CD4-positive, CD25-positive, alpha-beta regulatory T cell (primary cell): Measurements from ENCODE around the gene GALR3. TPM values are rescaled to one million over a fixed set of nuclear protein-coding genes. Genes with fewer than 3 reads are reported as not detected.
"Not testable (repeated sequence)": the region's sequence is repeated elsewhere in the genome, so short reads cannot be mapped to it uniquely, and the experiment has no call there.

Source experiments
- ATAC-seq, 2 donors: fragments of 150-1000 bp; cut with Tn5 transposase; one replicate each; pipeline ENCODE4 v1.10.0; 2021; ENCODE audit warnings: low read depth in 2 of 2, moderate number of reproducible peaks in 2 of 2, moderate library complexity in 1 of 2
- DNase-seq, 3 donors: peaks; one replicate each; pipeline versions ENCODE4 v3.0.0 to v3.0.0-alpha.2; 2012 to 2022; ENCODE audit warnings: mixed read lengths in 1 of 3
- H3K27ac ChIP-seq: one replicate; pipeline ENCODE4 v1.7.0; 2013; ENCODE audit warnings: mild to moderate bottlenecking, low read length; ENCODE audit not compliant: insufficient read depth, poor library complexity, severe bottlenecking
- H3K27me3 ChIP-seq: one replicate; pipeline ENCODE4 v1.7.0; 2013; ENCODE audit warnings: low read length; ENCODE audit not compliant: control insufficient read depth, insufficient read depth
- H3K36me3 ChIP-seq: one replicate; pipeline ENCODE4 v1.7.0; 2013; ENCODE audit warnings: mild to moderate bottlenecking, low read length, moderate library complexity; ENCODE audit not compliant: control insufficient read depth, insufficient read depth
- H3K4me1 ChIP-seq: 2 replicates; pipeline ENCODE4 v1.7.0; 2013; ENCODE audit warnings: mild to moderate bottlenecking, low read length; ENCODE audit not compliant: insufficient read depth, control insufficient read depth, poor library complexity, severe bottlenecking
- H3K4me3 ChIP-seq: one replicate; pipeline ENCODE4 v1.7.0; 2013; ENCODE audit warnings: low read depth, mild to moderate bottlenecking, low read length, moderate library complexity
- H3K9me3 ChIP-seq, 2 experiments: 1 replicate in 1 of 2; 2 replicates in 1 of 2; pipeline ENCODE4 v1.7.0; 2013; ENCODE audit warnings: low read length in 2 of 2, mild to moderate bottlenecking in 1 of 2, moderate library complexity in 1 of 2; ENCODE audit not compliant: control insufficient read depth in 2 of 2
- H3K27ac Mint-ChIP-seq, 3 donors: one replicate each; pipeline ENCODE4 v1.8.0; 2020 to 2022; ENCODE audit warnings: mild to moderate bottlenecking in 3 of 3, mixed read lengths in 3 of 3, moderate library complexity in 2 of 3
- H3K27me3 Mint-ChIP-seq: one replicate; pipeline ENCODE4 v1.8.0; 2022; ENCODE audit warnings: mild to moderate bottlenecking, mixed read lengths
- H3K36me3 Mint-ChIP-seq: one replicate; pipeline ENCODE4 v1.8.0; 2020; ENCODE audit warnings: mixed read lengths
- H3K4me1 Mint-ChIP-seq, 4 donors: one replicate each; pipeline ENCODE4 v1.8.0; 2020 to 2022; ENCODE audit warnings: mixed read lengths in 4 of 4, mild to moderate bottlenecking in 1 of 4
- H3K4me3 Mint-ChIP-seq, 4 donors: one replicate each; pipeline ENCODE4 v1.8.0; 2020 to 2022; ENCODE audit warnings: mild to moderate bottlenecking in 4 of 4, mixed read lengths in 4 of 4, moderate library complexity in 3 of 4
- H3K9me3 Mint-ChIP-seq, 7 donors: one replicate each; pipeline ENCODE4 v1.8.0; 2020 to 2022; ENCODE audit warnings: mixed read lengths in 7 of 7, mild to moderate bottlenecking in 3 of 7, moderate library complexity in 2 of 7
- polyA plus RNA-seq, 4 donors: library from polyadenylated mRNA; unstranded; fragments of 300-500 nt; fragmentation: Illumina TruSeq; gene quantifications; one replicate each; pipeline ENCODE4 v1.2.3, GENCODE V29; 2021
- total RNA-seq: library from RNA; stranded (reverse); gene quantifications from one replicate; pipeline ENCODE4 v1.2.3, GENCODE V29; 2022

GALR3 gene
- total and polyA plus RNA-seq, 5 donors from 2014 or later = not detected

GRCh38 chr22:37797259-37797658, 25.9 kb upstream of the GALR3 start:
- H3K27ac ChIP-seq, ATAC-seq, H3K4me3 Mint-ChIP-seq: not testable (repeated sequence)

DNA sequence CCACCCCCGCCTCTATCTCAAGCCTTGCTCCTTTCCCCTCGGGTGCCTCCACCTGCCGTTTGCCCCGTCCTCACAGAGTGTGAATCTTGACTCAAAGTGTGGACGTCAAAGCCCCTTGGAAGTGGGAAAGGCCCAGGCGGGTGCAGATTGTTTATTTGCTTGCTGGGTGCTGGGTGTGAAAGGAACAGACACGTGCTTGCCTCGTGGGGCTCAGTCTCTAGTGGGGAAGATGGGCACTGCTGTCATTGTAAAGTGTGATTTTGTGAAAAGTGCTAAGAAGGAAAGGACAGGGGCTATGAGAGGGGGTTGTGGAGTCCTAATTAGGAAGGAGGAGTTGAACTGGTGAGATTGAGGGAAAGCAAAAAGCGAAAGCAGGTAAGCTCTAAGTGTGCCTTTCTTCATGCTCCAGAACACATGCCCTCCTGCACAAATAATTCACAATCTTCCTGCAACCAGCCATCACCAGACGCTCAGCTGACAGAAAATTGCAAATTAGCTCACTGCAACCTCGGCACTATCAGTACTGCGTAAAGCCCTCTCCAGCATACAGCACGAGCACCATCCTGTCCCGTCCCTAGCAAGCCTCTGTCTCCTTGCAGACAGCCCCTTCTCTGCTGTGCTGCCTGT, 25.2 kb upstream of the GALR3 start:
- no peak overlapping the region for H3K4me3 ChIP-seq
- Mint-ChIP-seq H3K9me3 (peaks cover 0 to 2% (median 0%) of the 10 kb centered on the region in 7 donors), H3K27me3 (peaks cover 26% of the 10 kb centered on the region), H3K36me3 (no peaks in the 10 kb centered on the region), H3K27ac (no peak overlapping the region), H3K4me1 (peaks cover 0 to 10% (median 2%) of the 10 kb centered on the region in 4 donors), H3K4me3 (no peak overlapping the region)
- DNase-seq (no peak), ATAC-seq (no peak)
- H3K27ac ChIP-seq = no peak overlapping the region
- H3K4me1 ChIP-seq = peaks cover 11% of the 10 kb centered on the region
- H3K9me3 ChIP-seq = no peaks in the 10 kb centered on the region
- no peaks in the 10 kb centered on the region for H3K36me3 ChIP-seq
- no peaks in the 10 kb centered on the region for H3K27me3 ChIP-seq

More at GRCh38 chr22:37797259-37797658, 25.9 kb upstream of the GALR3 start:
- DNase-seq, H3K36me3 Mint-ChIP-seq, H3K4me1 ChIP-seq, H3K9me3 ChIP-seq, H3K27ac Mint-ChIP-seq, H3K4me1 Mint-ChIP-seq, H3K27me3 ChIP-seq, H3K4me3 ChIP-seq, H3K9me3 Mint-ChIP-seq, H3K36me3 ChIP-seq: not testable (repeated sequence)
- H3K27me3 Mint-ChIP-seq = peaks cover 20% of the 10 kb centered on the region

- DNase-seq, H3K9me3 ChIP-seq, H3K4me3 Mint-ChIP-seq, ATAC-seq, H3K4me3 ChIP-seq, H3K27ac Mint-ChIP-seq, H3K36me3 Mint-ChIP-seq, H3K9me3 Mint-ChIP-seq, H3K27me3 ChIP-seq, H3K27ac ChIP-seq, H3K36me3 ChIP-seq: not testable (repeated sequence)
- peaks cover 20% of the 10 kb centered on the region for H3K4me1 ChIP-seq
- peaks cover 41% of the 10 kb centered on the region for H3K27me3 Mint-ChIP-seq
- H3K4me1 Mint-ChIP-seq = peaks cover 0 to 23% (median 8%) of the 10 kb centered on the region in 4 donors
Measured at GRCh38 chr22:37799979-37800378, 23.2 kb upstream of the GALR3 start.

- Mint-ChIP-seq H3K27me3 (peaks cover 59% of the 10 kb centered on the region), H3K36me3 (no peaks in the 10 kb centered on the region), H3K4me1 (peaks cover 11 to 37% (median 18%) of the 10 kb centered on the region in 4 donors), H3K4me3 (peak overlapping the region in 3 of 4 donors; percentile 67 to 83 (median 70)), H3K9me3 (peaks cover 0 to 3% (median 0%) of the 10 kb centered on the region in 7 donors), H3K27ac (no peak overlapping the region)
- peaks cover 10% of the 10 kb centered on the region for H3K27me3 ChIP-seq
- no peak for ATAC-seq
- peaks cover 31% of the 10 kb centered on the region for H3K4me1 ChIP-seq
- H3K27ac ChIP-seq = no peak overlapping the region
- no peak for DNase-seq
- H3K9me3 ChIP-seq = no peaks in the 10 kb centered on the region
- no peak overlapping the region for H3K4me3 ChIP-seq
- no peaks in the 10 kb centered on the region for H3K36me3 ChIP-seq
Measured at GRCh38 chr22:37801946-37802309, 21.3 kb upstream of the GALR3 start.

DNA sequence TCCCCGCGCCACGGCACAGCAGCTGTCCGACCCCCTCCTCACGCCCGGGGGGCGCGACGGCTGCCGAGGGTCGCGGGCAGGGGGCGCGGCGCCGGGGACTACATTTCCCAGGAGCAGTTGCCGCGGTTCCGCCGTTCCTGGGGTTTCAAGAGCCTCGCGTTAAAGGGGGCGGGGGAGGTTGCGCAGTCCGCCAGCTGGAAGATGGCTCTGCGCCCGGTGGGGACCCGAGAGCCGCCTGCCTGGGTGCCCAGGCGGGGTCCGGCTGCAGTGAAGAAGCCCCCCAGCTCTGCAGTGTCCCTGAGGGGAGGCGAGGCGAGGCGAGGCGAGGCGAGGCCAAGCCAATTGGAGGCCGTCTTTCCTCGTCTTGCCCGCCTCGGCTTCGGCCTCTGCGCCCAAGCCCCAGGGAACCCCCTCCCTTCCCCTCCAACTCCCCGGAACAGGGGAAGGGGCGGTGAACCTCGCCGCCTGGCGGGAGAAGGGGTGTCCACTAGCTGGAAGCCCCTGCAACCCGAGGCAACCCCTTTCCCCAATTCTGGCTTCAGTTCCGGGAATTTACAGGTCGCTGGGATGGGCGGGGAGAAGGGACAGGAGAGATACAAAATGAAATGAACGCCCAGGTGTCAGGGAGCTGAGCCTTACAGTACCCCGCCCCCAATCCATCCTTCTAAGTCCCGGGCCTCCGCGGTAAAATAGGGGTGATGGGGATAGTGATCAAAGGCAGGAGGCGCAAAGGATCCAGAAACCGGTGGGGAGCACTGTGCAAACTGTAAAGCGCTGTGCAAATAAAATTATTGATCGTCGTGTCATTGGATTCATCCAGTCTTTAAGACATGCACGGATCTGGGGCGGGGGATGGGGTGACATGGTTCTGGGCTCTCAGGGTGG, 20.6 kb upstream of the GALR3 start:
- peaks cover 65% of the 10 kb centered on the region for H3K27me3 Mint-ChIP-seq

GRCh38 chr22:37803195-37803638, 20.0 kb upstream of the GALR3 start:
- Histone ChIP-seq H3K36me3 (no peaks in the 10 kb centered on the region), H3K4me1 (peaks cover 44% of the 10 kb centered on the region), H3K9me3 (no peaks in the 10 kb centered on the region), H3K27ac (no peak overlapping the region), H3K27me3 (peaks cover 10% of the 10 kb centered on the region), H3K4me3 (no peak overlapping the region)
- Mint-ChIP-seq H3K4me3 (peak overlapping the region; percentile 59 to 82 (median 71)), H3K27ac (no peak overlapping the region), H3K36me3 (no peaks in the 10 kb centered on the region), H3K4me1 (peaks cover 12 to 45% (median 22%) of the 10 kb centered on the region in 4 donors), H3K27me3 (peaks cover 71% of the 10 kb centered on the region), H3K9me3 (peaks cover 0 to 3% (median 0%) of the 10 kb centered on the region in 7 donors)
- ATAC-seq = no peak
- DNase-seq = no peak

More for the DNA sequence above, 20.6 kb upstream of the GALR3 start:
- H3K4me3 Mint-ChIP-seq = peak overlapping the region; percentile 59 to 82 (median 71)
- H3K9me3 Mint-ChIP-seq = peaks cover 0 to 3% (median 0%) of the 10 kb centered on the region in 7 donors
- Histone ChIP-seq H3K4me1 (peaks cover 37% of the 10 kb centered on the region), H3K36me3 (no peaks in the 10 kb centered on the region), H3K9me3 (no peaks in the 10 kb centered on the region), H3K27me3 (peaks cover 10% of the 10 kb centered on the region), H3K4me3 (peak overlapping the region; percentile 19), H3K27ac (no peak overlapping the region)
- H3K4me1 Mint-ChIP-seq = peaks cover 11 to 44% (median 20%) of the 10 kb centered on the region in 4 donors
- no peak overlapping the region for H3K27ac Mint-ChIP-seq
- no peaks in the 10 kb centered on the region for H3K36me3 Mint-ChIP-seq
- DNase-seq (no peak), ATAC-seq (no peak)

DNA sequence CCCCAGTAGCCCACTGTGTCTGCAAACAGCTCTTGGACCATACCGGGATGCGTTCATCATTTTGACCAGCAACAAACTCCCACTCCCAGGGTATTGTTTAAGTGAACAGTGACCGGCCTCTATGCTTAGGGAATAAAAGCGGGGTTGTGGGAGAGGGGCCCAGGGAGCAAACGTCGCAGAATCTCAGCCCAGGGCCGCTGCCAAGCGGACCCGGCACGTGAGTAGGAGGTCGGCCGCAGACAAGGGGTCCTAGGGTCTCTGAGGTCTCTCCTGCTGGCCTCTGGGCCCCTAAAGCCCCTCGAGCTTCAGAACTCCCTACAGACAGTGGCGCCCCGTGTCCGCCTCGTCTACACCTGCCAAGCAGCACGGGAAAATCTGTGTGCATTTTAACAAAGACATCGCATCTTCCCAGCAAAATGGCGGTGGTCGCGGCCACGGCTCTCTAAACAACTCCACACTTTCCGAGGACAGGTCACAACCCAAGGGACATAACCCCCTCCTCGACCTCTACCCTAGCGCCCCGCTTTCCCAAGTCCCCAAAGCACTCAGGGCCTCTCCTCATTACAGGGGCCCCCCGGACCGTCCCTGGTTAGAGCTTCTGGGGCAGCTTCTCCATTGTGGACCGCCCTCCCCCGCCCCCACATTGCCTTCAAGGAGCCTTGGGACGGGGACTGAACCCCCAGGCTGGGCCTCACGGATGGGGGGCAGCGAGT, 19.4 kb upstream of the GALR3 start:
- Histone ChIP-seq H3K27ac (no peak overlapping the region), H3K9me3 (no peaks in the 10 kb centered on the region), H3K4me3 (no peak overlapping the region), H3K27me3 (peaks cover 10% of the 10 kb centered on the region), H3K4me1 (peaks cover 49% of the 10 kb centered on the region), H3K36me3 (no peaks in the 10 kb centered on the region)
- peak overlapping the region; percentile 62 to 75 (median 66) for H3K4me3 Mint-ChIP-seq
- no peaks in the 10 kb centered on the region for H3K36me3 Mint-ChIP-seq
- peaks cover 14 to 50% (median 24%) of the 10 kb centered on the region in 4 donors for H3K4me1 Mint-ChIP-seq
- peaks cover 76% of the 10 kb centered on the region for H3K27me3 Mint-ChIP-seq
- H3K9me3 Mint-ChIP-seq = peaks cover 0 to 3% (median 0%) of the 10 kb centered on the region in 7 donors
- H3K27ac Mint-ChIP-seq = no peak overlapping the region
- DNase-seq (no peak), ATAC-seq (no peak)
